ENCODE measurements around the gene PRR15. TPM values are rescaled to one million over a fixed set of nuclear protein-coding genes. Genes with fewer than 3 reads are reported as not detected.

Gene PRR15
- total RNA-seq, 1 experiment from 2014 or later, result 2.9 TPM

DNA sequence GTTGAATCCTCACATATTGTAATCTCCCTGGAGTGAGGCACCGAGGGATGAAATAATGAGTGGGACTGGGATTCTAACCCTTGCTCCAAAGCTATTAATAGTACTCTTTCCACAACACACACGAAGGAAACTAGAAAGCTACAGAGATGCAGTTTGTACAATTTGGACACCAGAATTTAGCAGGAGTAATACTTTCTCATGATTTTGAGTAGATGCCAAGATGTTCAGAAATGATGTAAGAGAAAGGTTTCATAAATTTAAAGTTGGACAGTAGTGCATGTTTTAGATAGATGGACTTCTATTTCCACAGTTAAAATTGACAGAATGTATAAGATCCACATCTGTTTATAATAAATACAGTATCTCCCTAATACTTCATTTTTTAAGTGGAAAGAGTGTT, 46.5 kb downstream of the PRR15 start:
- POLR2A ChIA-PET, result no interaction called here
- Histone ChIP-seq H3K9me2 (ENCODE audit: insufficient read depth) (no peaks in the 10 kb centered on the region), H4K20me1 (ENCODE audit: insufficient read depth) (no peaks in the 10 kb centered on the region), H3K4me2 (ENCODE audit: low read length) (peak overlapping the region; percentile 33; the same call in 1 of the 2 replicates), H3K9ac (ENCODE audit: low read length) (no peak overlapping the region), H2AFZ (ENCODE audit: low read depth, low read length, poor library complexity, severe bottlenecking) (peak overlapping the region; percentile 98), H3K27me3 (ENCODE audit: insufficient read depth, low read length) (no peaks in the 10 kb centered on the region), H3K27ac (ENCODE audit: low read depth, low read length) (no peak overlapping the region), H3K4me3 (replicated peaks in 1 of 2; ENCODE audit: low read depth in 1 of 2, low read length in 2 of 2) (no peak overlapping the region), H3K4me1 (ENCODE audit: control insufficient read depth in 1 of 2, insufficient read depth in 2 of 2, low read length in 2 of 2) (peaks cover 9 to 33% of the 10 kb centered on the region in 2 experiments), H3K79me2 (ENCODE audit: insufficient read depth, low read length) (no peaks in the 10 kb centered on the region), H3K9me3 (ENCODE audit: control insufficient read depth in 1 of 2, insufficient read depth in 1 of 2, low read depth in 1 of 2, low read length in 2 of 2) (0 out of 4 replicates have a peak, but pooled peaks cover 0 to 3% of the 10 kb centered on the region in 2 experiments), H3K36me3 (ENCODE audit: control insufficient read depth in 1 of 2, insufficient read depth in 2 of 2, low read length in 2 of 2) (no peaks in the 10 kb centered on the region)
- RAD21 ChIA-PET (ENCODE audit: low non-redundant PET in 1 of 2, low total read pairs in 2 of 2, uncharacterized antibody in 2 of 2, unreplicated experiment in 2 of 2), result interaction anchor here in 1 of 2 experiments (0.6 kb wide), 1 partner anchor 47 kb away, joined by 3 read pairs; no protein-coding TSS in a partner anchor
- peak; percentile 31 for ATAC-seq
- TF ChIP-seq EZH2phosphoT487 (IDR thresholded peaks at IDR 0.05; ENCODE audit: borderline replicate concordance), result no peak
- TF ChIP-seq, protein P1, sequence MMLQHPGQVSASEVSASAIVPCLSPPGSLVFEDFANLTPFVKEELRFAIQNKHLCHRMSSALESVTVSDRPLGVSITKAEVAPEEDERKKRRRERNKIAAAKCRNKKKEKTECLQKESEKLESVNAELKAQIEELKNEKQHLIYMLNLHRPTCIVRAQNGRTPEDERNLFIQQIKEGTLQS (IDR thresholded peaks at IDR 0.05), result no peak
- TF ChIP-seq SRF (IDR thresholded peaks at IDR 0.05; ENCODE audit: low read depth), result no peak
- no peak for TF ChIP-seq ELF1 (IDR thresholded peaks at IDR 0.05; ENCODE audit: borderline replicate concordance, low read depth)
- TF ChIP-seq ZFX (IDR thresholded peaks at IDR 0.05), result no peak
- TF ChIP-seq SP1 (IDR thresholded peaks at IDR 0.05; ENCODE audit: low read depth), result no peak
- TF ChIP-seq, protein P2, sequence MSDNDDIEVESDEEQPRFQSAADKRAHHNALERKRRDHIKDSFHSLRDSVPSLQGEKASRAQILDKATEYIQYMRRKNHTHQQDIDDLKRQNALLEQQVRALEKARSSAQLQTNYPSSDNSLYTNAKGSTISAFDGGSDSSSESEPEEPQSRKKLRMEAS (IDR thresholded peaks at IDR 0.05), result no peak
- TF ChIP-seq CEBPB (IDR thresholded peaks at IDR 0.05; ENCODE audit: low read depth), result no peak
- TF ChIP-seq TCF7L2 (IDR thresholded peaks at IDR 0.05; ENCODE audit: borderline replicate concordance, extremely low read depth, insufficient read depth, insufficient read length), result no peak
- no peak for TF ChIP-seq JUND (IDR thresholded peaks at IDR 0.05)
- TF ChIP-seq, protein P3, sequence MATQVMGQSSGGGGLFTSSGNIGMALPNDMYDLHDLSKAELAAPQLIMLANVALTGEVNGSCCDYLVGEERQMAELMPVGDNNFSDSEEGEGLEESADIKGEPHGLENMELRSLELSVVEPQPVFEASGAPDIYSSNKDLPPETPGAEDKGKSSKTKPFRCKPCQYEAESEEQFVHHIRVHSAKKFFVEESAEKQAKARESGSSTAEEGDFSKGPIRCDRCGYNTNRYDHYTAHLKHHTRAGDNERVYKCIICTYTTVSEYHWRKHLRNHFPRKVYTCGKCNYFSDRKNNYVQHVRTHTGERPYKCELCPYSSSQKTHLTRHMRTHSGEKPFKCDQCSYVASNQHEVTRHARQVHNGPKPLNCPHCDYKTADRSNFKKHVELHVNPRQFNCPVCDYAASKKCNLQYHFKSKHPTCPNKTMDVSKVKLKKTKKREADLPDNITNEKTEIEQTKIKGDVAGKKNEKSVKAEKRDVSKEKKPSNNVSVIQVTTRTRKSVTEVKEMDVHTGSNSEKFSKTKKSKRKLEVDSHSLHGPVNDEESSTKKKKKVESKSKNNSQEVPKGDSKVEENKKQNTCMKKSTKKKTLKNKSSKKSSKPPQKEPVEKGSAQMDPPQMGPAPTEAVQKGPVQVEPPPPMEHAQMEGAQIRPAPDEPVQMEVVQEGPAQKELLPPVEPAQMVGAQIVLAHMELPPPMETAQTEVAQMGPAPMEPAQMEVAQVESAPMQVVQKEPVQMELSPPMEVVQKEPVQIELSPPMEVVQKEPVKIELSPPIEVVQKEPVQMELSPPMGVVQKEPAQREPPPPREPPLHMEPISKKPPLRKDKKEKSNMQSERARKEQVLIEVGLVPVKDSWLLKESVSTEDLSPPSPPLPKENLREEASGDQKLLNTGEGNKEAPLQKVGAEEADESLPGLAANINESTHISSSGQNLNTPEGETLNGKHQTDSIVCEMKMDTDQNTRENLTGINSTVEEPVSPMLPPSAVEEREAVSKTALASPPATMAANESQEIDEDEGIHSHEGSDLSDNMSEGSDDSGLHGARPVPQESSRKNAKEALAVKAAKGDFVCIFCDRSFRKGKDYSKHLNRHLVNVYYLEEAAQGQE (IDR thresholded peaks at IDR 0.05; ENCODE audit: low read depth), result no peak
- DNase-seq (ENCODE audit: low read depth, low spot score), result no peak
- no TSS peak for BruUV-seq (replicated peaks)
- CTCF ChIA-PET, result interaction anchor here (0.7 to 1.0 kb wide), 6 partner anchors 11 to 688 kb away, joined by 3 to 9 read pairs (median 3); partner anchors contain the start of gene PRR15
- intact Hi-C loops (cut with micrococcal nuclease), result no loop called here
